ENCODE data around the gene CSNK1G2. TPM values are rescaled to one million over a fixed set of nuclear protein-coding genes. Genes with fewer than 3 reads are reported as not detected.
"Not testable (repeated sequence)": the region's sequence is repeated elsewhere in the genome, so short reads cannot be mapped to it uniquely, and the experiment has no call there.

Gene CSNK1G2
- total RNA-seq, 1 donor = 96.7 TPM

DNA sequence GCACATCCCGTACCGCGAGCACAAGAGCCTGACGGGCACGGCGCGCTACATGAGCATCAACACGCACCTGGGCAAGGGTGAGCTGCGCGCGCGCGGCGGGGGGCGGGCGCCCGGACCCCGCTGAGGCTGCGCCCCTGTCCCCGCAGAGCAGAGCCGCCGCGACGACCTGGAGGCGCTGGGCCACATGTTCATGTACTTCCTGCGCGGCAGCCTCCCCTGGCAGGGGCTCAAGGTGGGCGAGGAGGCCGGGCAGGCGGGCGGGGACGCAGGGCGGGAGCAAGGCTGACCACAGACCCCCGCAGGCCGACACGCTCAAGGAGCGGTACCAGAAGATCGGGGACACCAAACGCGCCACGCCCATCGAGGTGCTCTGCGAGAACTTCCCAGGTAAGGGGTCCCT lies 38.0 kb downstream of the CSNK1G2 start:
- Histone ChIP-seq H3K27me3 (ENCODE audit: insufficient read depth, low read length) (no peaks in the 10 kb centered on the region), H3K4me3 (ENCODE audit: low read length) (no peak overlapping the region), H3K4me1 (ENCODE audit: insufficient read depth, low read length) (no peaks in the 10 kb centered on the region), H3K9me3 (ENCODE audit: low read depth, low read length) (no peaks in the 10 kb centered on the region)

DNA sequence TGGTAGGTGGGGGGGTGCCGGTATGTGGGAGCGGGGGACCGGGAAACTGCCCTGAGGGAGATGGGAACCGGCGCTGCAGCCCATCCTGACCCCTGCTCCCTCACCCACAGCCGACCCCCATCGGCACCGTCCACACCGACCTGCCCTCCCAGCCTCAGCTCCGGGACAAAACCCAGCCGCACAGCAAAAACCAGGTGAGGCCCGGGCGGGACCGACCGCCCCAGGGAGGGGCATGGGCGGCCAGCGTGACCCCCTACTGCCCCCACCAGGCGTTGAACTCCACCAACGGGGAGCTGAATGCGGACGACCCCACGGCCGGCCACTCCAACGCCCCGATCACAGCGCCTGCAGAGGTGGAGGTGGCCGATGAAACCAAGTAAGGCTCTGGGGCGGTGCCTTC lies 38.7 kb downstream of the CSNK1G2 start:
- H3K9me3 ChIP-seq (ENCODE audit: low read depth, low read length) = no peaks in the 10 kb centered on the region
- H3K4me3 ChIP-seq (ENCODE audit: low read length) = no peak overlapping the region
- H3K4me1 ChIP-seq (ENCODE audit: insufficient read depth, low read length) = no peaks in the 10 kb centered on the region
- no peaks in the 10 kb centered on the region for H3K27me3 ChIP-seq (ENCODE audit: insufficient read depth, low read length)

DNA sequence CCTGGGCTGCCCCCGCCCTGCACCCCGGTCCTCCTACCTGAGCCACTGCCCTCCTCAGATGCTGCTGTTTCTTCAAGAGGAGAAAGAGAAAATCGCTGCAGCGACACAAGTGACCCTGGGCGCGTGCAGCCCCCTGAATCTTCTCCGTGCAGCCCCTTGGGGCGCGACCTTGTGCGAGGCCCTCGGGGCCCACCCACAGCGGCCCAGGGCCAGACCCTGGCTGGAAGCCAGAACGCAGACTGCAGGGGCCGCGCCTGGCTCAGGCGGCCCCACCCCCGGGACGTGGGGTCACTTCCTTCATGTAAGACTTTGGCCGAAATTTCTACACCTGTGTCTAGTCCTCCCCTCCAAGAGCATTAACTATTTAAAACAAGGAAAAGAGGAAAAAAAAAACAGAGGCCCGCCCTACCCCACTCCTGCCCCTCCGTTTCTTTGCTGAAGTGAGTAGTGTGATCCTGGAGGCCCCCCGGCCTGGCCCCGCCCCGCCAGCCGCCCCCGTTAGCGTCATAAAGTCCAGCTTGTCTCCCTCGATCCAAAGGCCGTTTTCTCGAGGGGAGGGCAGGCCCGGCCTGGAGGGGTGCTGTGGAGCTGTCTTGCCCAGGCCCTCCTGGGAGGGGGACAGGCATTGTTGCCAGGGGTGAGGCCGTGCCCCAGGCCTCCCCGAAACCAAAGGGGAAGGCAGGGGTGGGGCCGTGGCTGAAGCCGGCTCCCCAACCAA lies 39.3 kb downstream of the CSNK1G2 start:
- no peaks in the 10 kb centered on the region for H3K9me3 ChIP-seq (ENCODE audit: low read depth, low read length)
- H3K4me1 ChIP-seq (ENCODE audit: insufficient read depth, low read length) = no peaks in the 10 kb centered on the region
- no peaks in the 10 kb centered on the region for H3K27me3 ChIP-seq (ENCODE audit: insufficient read depth, low read length)
- H3K4me3 ChIP-seq (ENCODE audit: low read length) = no peak overlapping the region

DNA sequence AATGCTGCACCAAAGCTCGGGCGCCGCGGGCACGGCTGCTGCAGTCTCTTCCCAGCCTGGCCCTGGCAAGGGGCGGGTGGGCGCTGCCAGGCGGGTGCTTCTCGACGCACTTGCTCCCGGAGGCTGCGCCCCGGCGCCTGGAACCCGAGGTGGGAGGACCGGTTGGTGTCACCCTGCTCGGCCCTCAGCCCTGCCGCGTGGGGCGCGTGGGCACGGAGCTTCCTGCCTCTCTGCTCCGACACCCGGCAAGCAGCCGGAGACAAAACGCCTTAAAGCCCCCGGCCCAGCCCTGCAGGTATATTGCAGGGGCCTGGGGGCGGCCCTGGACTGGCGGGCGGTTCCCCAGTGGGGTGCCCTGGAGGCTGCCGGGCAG lies 39.8 kb downstream of the CSNK1G2 start:
- Histone ChIP-seq H3K9me3 (ENCODE audit: low read depth, low read length) (no peaks in the 10 kb centered on the region), H3K27me3 (ENCODE audit: insufficient read depth, low read length) (no peaks in the 10 kb centered on the region), H3K4me1 (ENCODE audit: insufficient read depth, low read length) (no peaks in the 10 kb centered on the region), H3K4me3 (ENCODE audit: low read length) (no peak overlapping the region)

DNA sequence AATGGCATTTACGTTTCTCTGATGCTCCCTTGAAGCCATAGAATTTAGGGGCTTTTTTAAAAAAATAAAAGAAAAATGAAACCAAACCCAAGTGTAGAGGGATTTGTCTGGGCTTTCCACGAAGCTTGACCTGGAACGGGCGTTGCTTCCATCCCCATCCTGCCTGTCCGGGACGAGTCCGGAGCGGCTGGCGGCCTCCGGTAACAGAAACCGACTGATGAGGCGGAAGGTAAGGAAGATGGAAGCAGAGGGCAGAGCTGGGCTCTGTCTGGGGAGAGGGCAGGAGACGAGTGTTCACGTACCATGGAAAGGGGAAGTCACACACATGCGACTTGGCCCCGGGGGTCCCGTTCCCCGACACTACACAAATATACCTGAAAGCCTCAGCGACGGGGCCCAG lies 40.3 kb downstream of the CSNK1G2 start:
- H3K9me3 ChIP-seq (ENCODE audit: low read depth, low read length) = no peaks in the 10 kb centered on the region
- H3K4me3 ChIP-seq (ENCODE audit: low read length) = no peak overlapping the region
- no peaks in the 10 kb centered on the region for H3K27me3 ChIP-seq (ENCODE audit: insufficient read depth, low read length)
- no peaks in the 10 kb centered on the region for H3K4me1 ChIP-seq (ENCODE audit: insufficient read depth, low read length)

DNA sequence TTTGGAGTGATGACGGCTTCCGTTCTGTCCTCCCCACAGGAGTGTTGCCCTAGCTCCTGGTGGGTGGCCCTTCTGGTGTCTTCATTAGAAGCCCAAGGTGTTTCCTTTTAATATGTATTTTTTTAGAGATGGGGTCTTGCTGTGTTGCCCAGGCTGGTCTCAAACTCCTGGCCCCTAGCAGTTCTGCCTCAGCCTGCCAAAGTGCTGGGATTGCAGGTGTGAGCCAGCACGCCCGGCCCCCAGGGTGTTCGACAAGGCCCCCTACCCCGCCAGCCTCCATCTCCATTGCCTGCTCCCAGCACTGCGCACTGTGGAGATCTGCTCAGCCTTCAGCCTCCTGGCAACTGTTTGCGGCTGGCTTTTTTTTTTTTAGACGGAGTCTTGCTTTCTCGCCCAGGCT lies 43.4 kb downstream of the CSNK1G2 start:
- H3K4me1 ChIP-seq (ENCODE audit: insufficient read depth, low read length) = no peaks in the 10 kb centered on the region

DNA sequence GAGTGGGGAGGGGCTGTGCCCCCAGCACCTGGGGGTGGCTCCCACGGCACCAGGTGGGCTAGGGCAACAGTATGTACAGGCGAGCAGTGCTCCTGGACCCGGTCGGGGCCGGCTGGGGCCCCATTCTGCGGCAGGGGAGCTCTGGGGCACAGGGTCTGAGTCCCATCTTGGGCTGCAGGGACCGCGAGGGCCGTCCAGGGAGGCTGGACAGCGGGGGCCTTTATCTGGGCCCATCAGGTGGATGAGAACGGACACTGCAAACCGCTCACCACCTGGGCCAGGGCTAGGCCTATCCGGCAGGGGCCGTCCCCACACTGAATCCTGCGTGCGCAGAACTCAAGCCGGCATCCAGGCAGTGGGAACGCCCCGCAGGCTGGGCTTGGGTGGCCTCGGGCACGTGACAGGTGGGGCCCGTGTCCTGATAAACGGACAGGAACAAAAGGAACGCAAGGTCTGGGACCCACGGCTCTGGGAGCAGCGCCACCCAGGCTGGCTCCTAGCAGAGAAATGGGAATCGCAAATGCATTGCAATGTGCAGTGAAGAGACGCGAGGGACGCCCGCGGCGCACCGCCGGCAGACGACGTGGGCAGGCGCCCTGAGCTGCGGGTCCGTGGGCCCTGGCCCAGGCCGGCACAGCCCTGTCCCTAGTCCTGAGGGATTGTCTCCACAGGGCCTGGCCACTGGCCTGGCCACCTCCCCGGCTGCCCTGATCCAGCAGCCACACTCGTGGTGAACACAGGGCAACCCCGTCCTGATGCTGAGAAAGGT lies 44.8 kb downstream of the CSNK1G2 start:
- Histone ChIP-seq H3K9me3 (ENCODE audit: low read depth, low read length) (no peaks in the 10 kb centered on the region), H3K4me1 (ENCODE audit: insufficient read depth, low read length) (no peaks in the 10 kb centered on the region), H3K4me3 (ENCODE audit: low read length) (no peak overlapping the region), H3K27me3 (ENCODE audit: insufficient read depth, low read length) (no peaks in the 10 kb centered on the region)

More for the DNA sequence above, 43.4 kb downstream of the CSNK1G2 start:
- Histone ChIP-seq H3K4me3 (ENCODE audit: low read length) (no peak overlapping the region), H3K27me3 (ENCODE audit: insufficient read depth, low read length) (no peaks in the 10 kb centered on the region), H3K9me3 (ENCODE audit: low read depth, low read length) (no peaks in the 10 kb centered on the region)

DNA sequence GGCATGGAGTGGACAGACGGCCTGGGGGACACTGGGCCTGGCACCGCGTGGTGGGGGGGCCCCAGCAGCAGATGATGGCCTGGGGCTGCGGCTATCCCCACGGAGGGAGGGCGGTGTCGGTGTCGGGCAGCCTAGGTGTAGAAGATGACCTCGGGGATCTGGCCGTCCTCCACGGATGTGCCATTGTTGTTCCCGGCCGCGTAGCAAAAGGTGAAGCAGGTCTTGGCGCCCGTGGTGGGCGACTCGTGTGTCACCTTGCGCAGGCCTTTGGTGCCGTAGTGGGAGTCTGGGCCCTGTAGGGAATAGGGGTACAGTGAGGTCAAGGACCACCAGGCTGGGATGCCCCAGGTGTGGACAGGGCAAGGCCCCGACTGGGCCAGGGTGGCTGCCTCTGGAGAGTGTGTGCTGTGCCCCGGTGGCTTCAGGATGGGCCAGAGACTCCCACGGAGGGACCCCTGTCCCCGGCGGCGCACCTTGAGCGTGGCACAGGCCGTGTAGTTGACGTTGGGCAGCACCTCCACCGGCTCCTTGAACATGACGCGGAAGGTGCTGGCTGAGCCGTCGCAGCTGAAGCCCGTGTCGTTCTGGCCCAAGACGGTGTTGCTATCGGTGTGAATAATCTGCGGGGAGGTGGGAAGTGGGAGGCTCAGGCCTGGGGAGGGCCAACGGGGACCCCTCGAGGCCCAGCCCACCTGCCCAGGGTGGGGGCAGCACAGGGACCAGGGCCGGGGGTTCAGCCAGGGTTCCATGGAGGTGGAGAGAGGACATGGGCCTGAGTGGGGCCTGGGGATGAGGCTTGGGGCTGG lies 45.6 kb downstream of the CSNK1G2 start:
- Histone ChIP-seq H3K4me1 (ENCODE audit: insufficient read depth, low read length) (no peaks in the 10 kb centered on the region), H3K4me3 (ENCODE audit: low read length) (no peak overlapping the region), H3K9me3 (ENCODE audit: low read depth, low read length) (no peaks in the 10 kb centered on the region), H3K27me3 (ENCODE audit: insufficient read depth, low read length) (no peaks in the 10 kb centered on the region)

DNA sequence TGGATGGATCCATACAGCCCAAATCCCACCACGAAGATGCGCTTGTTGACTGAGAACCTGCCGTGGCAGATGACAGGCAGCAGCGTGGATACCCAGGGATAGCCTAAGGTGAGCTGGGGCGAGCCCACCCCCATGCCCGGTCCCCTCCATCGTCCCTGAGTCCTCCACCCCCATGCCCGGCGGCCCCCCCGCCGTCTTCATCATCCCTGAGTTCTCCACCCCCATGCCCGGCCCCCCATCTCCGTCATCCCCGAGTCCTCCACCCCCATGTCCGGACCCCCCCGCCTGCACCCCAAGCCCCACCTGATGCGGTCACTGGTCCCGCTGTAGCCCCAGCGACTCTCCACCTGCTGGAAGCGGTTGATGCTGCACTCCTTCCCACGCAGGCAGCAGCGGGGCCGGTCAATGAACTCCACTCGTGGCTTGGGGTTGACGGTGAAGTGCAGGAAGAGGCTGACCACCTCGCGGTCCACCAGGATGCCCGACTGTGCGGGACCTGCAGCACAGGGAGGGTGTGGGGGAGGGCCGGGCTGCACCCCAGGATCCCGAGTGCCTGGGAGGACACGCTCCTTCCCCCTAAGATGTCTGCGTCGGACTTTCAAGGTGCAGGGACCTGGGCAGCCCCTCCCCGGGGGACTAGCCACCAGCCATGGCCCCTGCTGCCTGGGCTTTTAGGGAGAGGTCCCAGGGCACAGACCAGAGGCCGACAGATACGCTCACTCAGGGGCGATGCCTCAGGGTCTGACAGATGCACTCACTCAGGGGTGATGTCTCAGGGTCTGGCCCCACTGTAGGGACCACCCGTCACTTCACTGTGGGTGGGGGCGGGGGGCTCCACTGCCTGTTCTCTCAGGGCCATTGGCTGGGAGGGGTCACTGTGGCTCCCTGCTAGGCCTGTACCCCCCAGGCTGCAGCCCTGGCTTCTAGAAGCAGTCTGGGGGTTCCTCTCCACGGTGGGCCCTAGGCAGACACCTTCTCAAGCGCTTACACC lies 46.5 kb downstream of the CSNK1G2 start:
- Histone ChIP-seq H3K4me1 (ENCODE audit: insufficient read depth, low read length) (no peaks in the 10 kb centered on the region), H3K9me3 (ENCODE audit: low read depth, low read length) (no peaks in the 10 kb centered on the region), H3K4me3 (ENCODE audit: low read length) (no peak overlapping the region), H3K27me3 (ENCODE audit: insufficient read depth, low read length) (no peaks in the 10 kb centered on the region)

DNA sequence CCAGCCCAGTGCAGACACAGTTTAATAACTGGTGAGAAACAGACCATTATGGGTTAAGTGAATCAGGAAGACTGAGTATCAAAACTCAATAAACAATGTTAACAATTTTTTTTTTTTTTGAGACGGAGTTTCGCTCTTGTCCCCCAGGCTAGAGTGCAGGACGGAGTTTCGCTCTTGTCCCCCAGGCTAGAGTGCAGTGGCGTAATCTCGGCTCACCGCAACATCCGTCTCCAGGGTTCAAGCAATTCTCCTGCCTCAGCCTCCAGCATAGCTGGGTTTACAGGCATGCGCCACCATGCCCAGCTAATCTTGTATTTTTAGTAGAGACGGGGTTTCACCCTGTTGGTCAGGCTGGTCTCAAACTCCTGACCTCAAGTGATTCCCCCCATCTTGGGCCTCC lies 47.5 kb downstream of the CSNK1G2 start:
- not testable (repeated sequence) for H3K9me3 ChIP-seq (ENCODE audit: low read depth, low read length); H3K4me1 ChIP-seq (ENCODE audit: insufficient read depth, low read length); H3K4me3 ChIP-seq (ENCODE audit: low read length); H3K27me3 ChIP-seq (ENCODE audit: insufficient read depth, low read length)

DNA sequence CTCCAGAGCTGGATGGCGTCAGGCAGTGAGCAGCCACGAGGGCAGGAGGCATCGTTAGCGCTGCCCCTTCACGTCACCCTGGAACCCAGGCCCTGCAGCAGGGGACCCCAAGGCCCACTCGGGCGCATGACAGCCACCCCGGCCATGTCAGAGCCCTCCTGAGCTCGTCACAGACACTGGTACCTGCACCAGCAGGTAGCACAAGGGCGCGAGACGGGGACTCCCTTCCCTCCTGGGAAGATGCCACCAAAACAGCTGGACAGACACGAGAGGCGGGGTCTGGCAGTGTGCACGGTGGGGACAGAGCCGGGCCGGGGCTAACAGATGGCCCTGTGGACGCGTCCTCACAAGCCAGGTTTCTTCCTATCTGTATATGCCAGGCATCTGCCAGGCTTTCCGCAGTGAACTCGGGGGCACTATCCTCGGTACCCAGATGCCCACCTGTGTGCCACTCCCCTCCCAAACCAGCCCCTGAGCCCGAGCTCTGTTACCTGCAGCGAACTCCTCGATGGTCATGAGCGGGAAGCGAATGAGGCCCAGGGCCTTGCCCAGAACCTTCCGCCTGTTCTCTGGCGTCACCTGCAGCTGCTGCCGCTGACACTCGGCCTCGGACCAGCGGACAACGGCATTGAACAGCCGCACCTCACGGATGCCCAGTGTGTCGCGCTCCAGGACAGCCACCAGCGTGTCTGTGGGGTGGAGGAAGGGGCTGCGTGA lies 48.7 kb downstream of the CSNK1G2 start:
- H3K9me3 ChIP-seq (ENCODE audit: low read depth, low read length) = no peaks in the 10 kb centered on the region
- no peaks in the 10 kb centered on the region for H3K4me1 ChIP-seq (ENCODE audit: insufficient read depth, low read length)
- H3K4me3 ChIP-seq (ENCODE audit: low read length) = no peak overlapping the region
- H3K27me3 ChIP-seq (ENCODE audit: insufficient read depth, low read length) = no peaks in the 10 kb centered on the region

DNA sequence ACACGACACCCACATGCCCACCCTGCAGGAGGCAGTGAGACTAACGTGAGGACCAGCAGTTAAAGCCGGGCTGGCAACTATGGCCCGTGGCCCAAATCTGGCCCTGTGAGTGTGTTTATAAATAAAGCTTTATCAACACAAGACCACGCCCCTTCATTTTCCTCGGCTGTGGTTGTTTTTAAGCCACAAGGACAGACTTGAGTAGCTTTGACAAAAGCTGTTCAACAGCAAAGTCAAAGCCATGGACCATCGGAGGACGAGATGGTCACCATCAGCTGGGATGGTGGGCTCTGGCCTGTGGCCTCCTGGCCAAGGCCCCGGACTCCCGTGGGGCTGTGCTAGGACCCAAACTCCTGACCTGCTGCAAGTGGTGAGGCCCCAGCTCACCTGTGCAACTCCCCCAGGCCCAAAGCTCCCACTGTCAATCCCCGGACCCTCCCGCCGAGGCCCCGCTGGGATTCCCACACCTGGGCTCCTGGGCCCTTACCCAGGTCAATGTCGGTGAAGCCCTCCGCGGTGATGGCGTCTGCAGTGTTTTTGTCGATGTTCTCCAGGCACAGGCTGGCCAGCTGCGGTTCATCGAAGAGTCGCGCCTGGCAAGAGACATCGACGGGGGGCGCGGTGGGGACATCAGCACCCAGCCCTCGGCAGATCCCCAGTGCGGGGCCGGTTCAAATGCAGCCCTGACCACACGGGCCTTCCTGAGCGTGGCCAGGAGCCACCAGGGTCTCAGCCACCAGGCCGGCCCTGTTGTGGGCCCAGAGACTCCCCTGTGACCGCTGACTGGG lies 49.5 kb downstream of the CSNK1G2 start:
- Histone ChIP-seq H3K9me3 (ENCODE audit: low read depth, low read length) (no peaks in the 10 kb centered on the region), H3K27me3 (ENCODE audit: insufficient read depth, low read length) (no peaks in the 10 kb centered on the region), H3K4me1 (ENCODE audit: insufficient read depth, low read length) (no peaks in the 10 kb centered on the region), H3K4me3 (ENCODE audit: low read length) (no peak overlapping the region)
